CD14-positive monocyte (primary cell): Measurements from ENCODE around the gene MEX3D. TPM values are rescaled to one million over a fixed set of nuclear protein-coding genes. Genes with fewer than 3 reads are reported as not detected.

Experiments used
- DNase-seq, 3 donors: peaks; one replicate each; pipeline ENCODE4 v3.0.0-alpha.2; 2011 to 2022
- H2AFZ ChIP-seq: 2 replicates; pipeline ENCODE4 v1.6.0; 2012; ENCODE audit warnings: mild to moderate bottlenecking, low read depth, low read length, inconsistent platforms; ENCODE audit not compliant: insufficient read depth, poor library complexity, severe bottlenecking
- H3K27ac ChIP-seq, 2 donors: 1 replicate in 1 of 2; 2 replicates in 1 of 2; pipeline ENCODE4 v1.5.1; 2012 to 2013; ENCODE audit warnings: low read length in 2 of 2, control low read depth in 1 of 2, inconsistent platforms in 1 of 2, low read depth in 1 of 2, mild to moderate bottlenecking in 1 of 2
- H3K27me3 ChIP-seq, 2 donors: one replicate each; pipeline versions ENCODE4 v1.6.0 to v1.6.1; 2011 to 2013; ENCODE audit warnings: low read length in 2 of 2; ENCODE audit not compliant: control insufficient read depth in 2 of 2, insufficient read depth in 2 of 2
- H3K36me3 ChIP-seq, 2 donors: replicated peaks in 1 of 2; 1 replicate in 1 of 2; 2 replicates in 1 of 2; pipeline versions ENCODE4 v1.5.1 to v1.6.1; 2012 to 2013; ENCODE audit warnings: low read length in 2 of 2, control low read depth in 1 of 2, inconsistent platforms in 1 of 2, mild to moderate bottlenecking in 1 of 2; ENCODE audit not compliant: insufficient read depth in 2 of 2, control insufficient read depth in 1 of 2
- H3K4me1 ChIP-seq, 2 donors: 1 replicate in 1 of 2; 2 replicates in 1 of 2; pipeline versions ENCODE4 v1.5.1 to v1.6.1; 2012 to 2013; ENCODE audit warnings: low read length in 2 of 2, control low read depth in 1 of 2, inconsistent platforms in 1 of 2, mild to moderate bottlenecking in 1 of 2, moderate library complexity in 1 of 2; ENCODE audit not compliant: insufficient read depth in 2 of 2, control insufficient read depth in 1 of 2
- H3K4me2 ChIP-seq: replicated peaks from 2 replicates; pipeline ENCODE3; 2012; ENCODE audit warnings: low read length, moderate library complexity, mild to moderate bottlenecking; ENCODE audit not compliant: poor library complexity, severe bottlenecking; ENCODE audit errors: extremely low read depth
- H3K4me3 ChIP-seq, 3 experiments: fragments of 200-600 bp in 1 of 3; sonication (generic) in 1 of 3; replicated peaks in 1 of 3; 1 replicate in 2 of 3; 2 replicates in 1 of 3; pipeline ENCODE4 v1.5.1; 2011 to 2013; ENCODE audit warnings: low read length in 3 of 3, mild to moderate bottlenecking in 3 of 3, control low read depth in 2 of 3, low read depth in 2 of 3, inconsistent platforms in 1 of 3, moderate library complexity in 1 of 3
- H3K79me2 ChIP-seq: 2 replicates; pipeline ENCODE4 v1.6.0; 2012; ENCODE audit warnings: mild to moderate bottlenecking, control low read depth, inconsistent platforms, low read length, moderate library complexity; ENCODE audit not compliant: insufficient read depth
- H3K9ac ChIP-seq: 2 replicates; pipeline ENCODE4 v1.6.0; 2017; ENCODE audit warnings: low read length, mild to moderate bottlenecking; ENCODE audit not compliant: insufficient read depth, poor library complexity, severe bottlenecking
- H3K9me3 ChIP-seq, 2 donors: replicated peaks in 1 of 2; 1 replicate in 1 of 2; 2 replicates in 1 of 2; pipeline versions ENCODE4 v1.5.1 to v1.6.1; 2012 to 2013; ENCODE audit warnings: low read length in 2 of 2, control low read depth in 1 of 2; ENCODE audit not compliant: control insufficient read depth in 1 of 2, insufficient read depth in 1 of 2
- H4K20me1 ChIP-seq: 2 replicates; pipeline ENCODE4 v1.6.0; 2012; ENCODE audit warnings: mild to moderate bottlenecking, low read length, control low read depth, moderate library complexity; ENCODE audit not compliant: insufficient read depth
- H3K27ac Mint-ChIP-seq, 7 donors: one replicate each; pipeline ENCODE4 v1.8.0; 2020; ENCODE audit warnings: mild to moderate bottlenecking in 7 of 7, mixed read lengths in 7 of 7, moderate library complexity in 6 of 7, inconsistent platforms in 2 of 7
- H3K27me3 Mint-ChIP-seq, 3 donors: one replicate each; pipeline ENCODE4 v1.8.0; 2021 to 2022; ENCODE audit warnings: low read depth in 3 of 3, mild to moderate bottlenecking in 3 of 3, mixed read lengths in 3 of 3, moderate library complexity in 3 of 3, inconsistent platforms in 1 of 3
- H3K36me3 Mint-ChIP-seq, 2 donors: one replicate each; pipeline ENCODE4 v1.8.0; 2020; ENCODE audit warnings: mixed read lengths in 2 of 2, inconsistent platforms in 1 of 2, mild to moderate bottlenecking in 1 of 2
- H3K4me1 Mint-ChIP-seq: one replicate; pipeline ENCODE4 v1.8.0; 2020; ENCODE audit warnings: mild to moderate bottlenecking, mixed read lengths
- H3K4me3 Mint-ChIP-seq, 2 donors: one replicate each; pipeline ENCODE4 v1.8.0; 2020; ENCODE audit warnings: mild to moderate bottlenecking in 2 of 2, mixed read lengths in 2 of 2, moderate library complexity in 1 of 2
- H3K9me3 Mint-ChIP-seq, 7 donors: one replicate each; pipeline ENCODE4 v1.8.0; 2020 to 2022; ENCODE audit warnings: mixed read lengths in 7 of 7, mild to moderate bottlenecking in 6 of 7, moderate library complexity in 6 of 7, inconsistent platforms in 2 of 7
- CTCF ChIP-seq: fragments of 200-600 bp; IDR thresholded peaks from one replicate; pipeline ENCODE4 v1.8.0; 2022; ENCODE audit warnings: antibody characterized with exemption, mild to moderate bottlenecking
- WGBS: methylation state at CpG from one replicate; pipeline ENCODE4 v1.1.5; 2013; ENCODE audit warnings: missing lambda C conversion rate; ENCODE audit not compliant: insufficient coverage; 5-methylcytosine and 5-hydroxymethylcytosine counted together
- intact Hi-C, 2 donors: fragments of 100-400 bp; cut with micrococcal nuclease; formaldehyde crosslinking; loops; one replicate each; pipeline versions ENCODE4 v1.15.0 to v1.15.1; 2023
- polyA plus RNA-seq, 3 donors: library from polyadenylated mRNA; depleted of rRNA in 1 of 3; unstranded in 2 of 3; stranded (reverse) in 1 of 3; fragments of 300-500 nt in 2 of 3; fragments of >200 nt in 1 of 3; fragmentation: Illumina TruSeq in 2 of 3; gene quantifications; 1 replicate in 2 of 3; 2 replicates in 1 of 3; pipeline ENCODE4 v1.2.3, GENCODE V29; 2012 to 2021

MEX3D gene
- polyA plus RNA-seq, 3 donors, result 0.08 to 1.0 (median 0.10) TPM

- Histone ChIP-seq H3K4me2 (no peak overlapping the region), H3K27ac (no peak overlapping the region), H3K36me3 (no peaks in the 10 kb centered on the region), H3K4me3 (no peak overlapping the region), H3K9ac (no peak overlapping the region), H3K4me1 (no peaks in the 10 kb centered on the region), H4K20me1 (no peaks in the 10 kb centered on the region), H2AFZ (no peak overlapping the region), H3K9me3 (no peaks in the 10 kb centered on the region), H3K27me3 (peaks cover 0 to 3% of the 10 kb centered on the region in 2 donors), H3K79me2 (no peaks in the 10 kb centered on the region)
- Mint-ChIP-seq H3K4me3 (no peak overlapping the region), H3K4me1 (no peaks in the 10 kb centered on the region), H3K27ac (no peak overlapping the region), H3K36me3 (no peaks in the 10 kb centered on the region), H3K9me3 (peaks cover 0 to 5% (median 1%) of the 10 kb centered on the region in 7 donors), H3K27me3 (peaks cover 8 to 26% (median 12%) of the 10 kb centered on the region in 3 donors)
- 91% methylated on average over 13 of the region's 14 CpGs for WGBS
- DNase-seq, result no peak
- intact Hi-C loops, result no loop called here
- no peak for TF ChIP-seq CTCF
These were observed 33.2 kb downstream of the MEX3D start for GRCh38 chr19:1534972-1535371.

- H3K4me1 ChIP-seq, result no peaks in the 10 kb centered on the region
- Mint-ChIP-seq H3K27me3 (peaks cover 8 to 22% (median 10%) of the 10 kb centered on the region in 3 donors), H3K27ac (no peak overlapping the region), H3K4me1 (no peaks in the 10 kb centered on the region), H3K9me3 (peaks cover 0 to 5% (median 1%) of the 10 kb centered on the region in 7 donors), H3K4me3 (no peak overlapping the region), H3K36me3 (no peaks in the 10 kb centered on the region)
- no peak overlapping the region for H3K4me3 ChIP-seq
- H3K27me3 ChIP-seq, result peaks cover 0 to under 1% of the 10 kb centered on the region in 2 donors
- intact Hi-C loops, result no loop called here
- H3K9ac ChIP-seq, result no peak overlapping the region
- 70% methylated on average over 10 of the region's 23 CpGs for WGBS
- no peaks in the 10 kb centered on the region for H4K20me1 ChIP-seq
- H3K9me3 ChIP-seq, result no peaks in the 10 kb centered on the region
- DNase-seq, result no peak
- H3K79me2 ChIP-seq, result no peaks in the 10 kb centered on the region
- H3K36me3 ChIP-seq, result no peaks in the 10 kb centered on the region
- no peak overlapping the region for H3K4me2 ChIP-seq
- no peak overlapping the region for H2AFZ ChIP-seq
- H3K27ac ChIP-seq, result no peak overlapping the region
- TF ChIP-seq CTCF, result no peak
These were observed 34.5 kb downstream of the MEX3D start for GRCh38 chr19:1533510-1534150.
